GM18507 (cell line): ENCODE data around the gene FNDC3B.

ENCODE experiments used
- DNase-seq: peaks from one replicate; pipeline ENCODE4 v3.0.0; 2011; ENCODE audit warnings: low read depth; ENCODE audit not compliant: insufficient read length; ENCODE audit errors: extremely low spot score
- FAIRE-seq: peaks from 2 replicates; lab custom pipeline; 2011; peaks lifted over from hg19 to GRCh38; lab: Jason Lieb, UNC

FNDC3B gene

DNA sequence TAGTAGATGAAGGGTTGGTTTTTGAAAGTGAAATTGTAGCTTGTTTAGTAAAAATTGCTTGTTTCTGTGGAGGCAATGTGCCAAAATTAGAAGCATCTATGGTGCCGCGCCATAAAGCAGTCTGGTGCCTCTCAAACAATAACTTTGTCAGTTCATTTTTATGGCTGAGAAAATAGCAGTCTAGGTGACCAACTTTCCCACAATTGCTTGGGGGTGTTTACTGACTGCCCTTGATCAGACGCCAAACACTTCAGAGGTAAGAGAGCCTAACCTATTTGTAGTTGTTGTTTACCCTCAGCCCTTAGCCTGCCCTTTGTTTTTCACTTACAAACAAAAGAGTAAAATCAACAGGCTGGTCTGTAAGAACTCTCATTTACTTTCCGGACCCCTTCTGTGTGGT lies 174.5 kb downstream of the FNDC3B start:
- no peak for FAIRE-seq
- no peak for DNase-seq

DNA sequence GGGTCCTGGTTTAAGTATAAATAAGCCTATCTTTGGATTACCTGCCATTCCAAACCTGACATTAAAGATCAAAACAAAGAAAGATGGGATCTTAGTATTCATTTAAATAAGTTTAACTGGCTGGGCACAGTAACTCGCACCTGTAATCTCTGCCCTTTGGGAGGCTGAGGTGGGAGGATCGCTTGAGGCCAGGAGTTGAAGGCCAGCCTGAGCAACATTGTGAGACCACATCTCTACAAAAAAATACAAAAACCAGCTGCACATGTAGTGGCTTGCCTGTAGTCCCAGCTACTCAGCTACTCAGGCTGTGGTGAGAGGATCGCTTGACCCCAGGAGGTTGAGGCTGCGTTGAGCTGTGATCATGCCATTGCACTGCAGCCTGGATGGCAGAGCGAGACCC lies 176.9 kb downstream of the FNDC3B start:
- FAIRE-seq (no peak), DNase-seq (no peak)

DNA sequence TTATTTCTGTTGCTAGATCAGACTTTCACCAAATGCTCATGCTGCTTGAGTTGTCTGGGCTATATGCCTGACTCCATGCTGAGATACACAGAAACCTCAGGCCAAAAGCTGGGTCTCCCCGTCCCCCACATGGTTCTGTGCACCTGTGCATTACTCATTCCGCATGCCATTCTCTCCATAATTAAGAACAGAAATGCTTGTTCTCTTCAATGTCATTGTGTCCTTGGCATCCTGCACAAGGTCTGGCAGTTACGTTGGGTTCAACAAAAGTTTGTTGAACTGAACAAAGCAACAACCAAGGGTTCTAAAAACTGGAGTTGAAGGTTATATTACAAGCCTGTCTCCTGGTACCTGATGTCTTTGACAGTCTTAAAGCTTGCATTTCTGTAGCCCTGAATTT lies 177.5 kb downstream of the FNDC3B start:
- FAIRE-seq, result no peak
- DNase-seq, result no peak

DNA sequence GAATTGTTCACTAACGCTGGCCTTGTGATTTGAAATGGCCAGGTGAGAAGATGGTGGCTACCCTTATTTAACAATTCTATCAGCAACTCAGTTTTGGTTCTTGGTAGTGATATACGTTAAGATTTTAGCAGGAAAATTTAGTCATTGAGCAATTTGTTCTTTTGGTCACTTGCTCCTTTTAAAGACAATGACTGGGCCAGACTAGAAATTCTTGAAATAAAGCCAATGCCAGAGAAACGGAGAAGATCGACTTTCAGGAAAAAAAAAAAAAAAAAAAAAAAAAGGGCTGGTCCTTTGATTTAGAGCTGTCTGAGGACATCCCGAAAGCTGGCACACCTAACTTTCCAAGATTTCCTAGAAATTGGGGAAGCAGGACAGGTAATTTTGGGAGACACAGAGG lies 178.5 kb downstream of the FNDC3B start:
- DNase-seq (no peak), FAIRE-seq (no peak)

DNA sequence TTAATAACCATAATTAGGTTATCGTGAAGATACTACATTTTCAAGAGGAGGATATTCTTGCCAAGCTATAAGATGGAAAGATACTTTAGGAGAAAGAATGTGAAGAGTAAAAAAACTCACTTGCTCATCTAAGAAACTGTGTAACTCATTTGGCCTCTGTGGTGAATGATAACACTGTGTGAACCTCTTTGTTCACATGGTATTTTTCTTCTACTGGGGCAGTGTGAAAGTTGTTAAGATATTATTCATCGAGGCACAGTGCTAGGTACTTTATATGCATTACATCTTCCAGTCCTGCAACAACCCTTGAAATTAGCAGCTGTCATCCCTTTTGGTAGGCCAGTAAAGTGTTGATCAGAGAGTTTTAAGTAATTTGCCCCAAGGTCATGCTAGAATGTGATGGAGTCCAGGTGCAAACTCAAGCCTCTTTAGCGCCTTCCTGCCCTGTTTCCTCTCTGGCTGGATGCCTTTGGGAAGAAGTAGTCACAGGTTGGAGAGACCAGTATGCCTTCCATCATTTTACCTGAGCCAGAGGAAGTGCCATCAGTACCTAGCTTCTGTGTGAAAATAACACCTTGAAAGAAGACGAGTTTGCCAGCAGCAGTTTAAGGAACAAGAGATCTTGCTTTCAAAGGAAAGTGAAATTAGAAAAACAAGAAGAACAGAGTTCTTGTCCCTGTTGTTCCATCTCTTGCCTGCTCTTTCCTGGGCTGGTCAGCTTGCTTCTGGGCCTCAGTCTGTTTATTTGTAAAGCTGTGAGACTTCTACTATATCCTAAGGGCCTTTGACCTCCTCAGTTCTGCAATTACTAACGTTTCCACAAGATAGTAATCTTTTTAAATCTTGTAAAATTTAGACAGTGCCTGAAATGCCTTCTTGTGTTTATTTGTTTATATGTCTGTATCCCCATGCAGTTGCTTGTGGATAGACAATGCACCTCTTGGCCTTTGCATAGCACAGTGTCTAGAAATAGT lies 179.3 kb downstream of the FNDC3B start:
- peak; percentile 63 for FAIRE-seq

DNA sequence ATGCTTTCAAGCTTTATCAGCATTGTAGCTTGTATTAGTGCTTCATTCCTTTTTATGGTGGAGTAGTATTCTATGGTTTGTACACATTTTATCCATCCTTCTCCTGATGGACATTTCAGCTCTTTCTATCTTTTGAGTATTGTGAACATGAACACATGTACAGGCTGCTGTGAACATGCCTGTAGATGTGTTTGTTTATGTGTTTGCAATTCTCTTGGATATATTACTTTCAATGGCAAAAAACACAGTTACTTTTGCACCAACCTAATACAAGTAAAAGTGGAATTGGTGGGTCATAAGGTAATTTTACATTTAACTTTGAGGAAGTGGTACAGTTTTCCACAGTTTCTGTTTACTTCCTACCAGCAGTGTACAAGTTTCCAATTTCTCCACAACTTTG lies 180.4 kb downstream of the FNDC3B start:
- FAIRE-seq, result no peak
- no peak for DNase-seq

More for the DNA sequence above, 179.3 kb downstream of the FNDC3B start:
- DNase-seq, result no peak

DNA sequence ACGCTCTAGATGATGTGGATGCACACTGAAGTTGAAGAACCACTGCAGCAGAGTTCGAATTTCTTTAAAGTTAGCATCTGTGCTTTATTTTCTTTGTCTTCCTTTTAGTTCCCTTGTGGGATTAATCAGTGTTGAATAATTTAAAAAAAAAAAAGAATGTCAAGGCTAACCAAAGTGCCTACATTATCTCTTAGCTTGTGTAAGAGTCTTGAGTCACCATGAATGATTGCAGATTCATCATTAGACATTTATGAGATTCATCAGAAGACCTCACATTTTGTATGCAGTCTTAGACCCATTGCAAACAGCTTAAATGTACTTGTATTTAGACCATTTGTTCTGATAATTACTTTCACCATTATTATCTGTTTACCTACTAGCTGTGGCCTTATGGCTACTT lies 182.2 kb downstream of the FNDC3B start:
- FAIRE-seq, result no peak

DNA sequence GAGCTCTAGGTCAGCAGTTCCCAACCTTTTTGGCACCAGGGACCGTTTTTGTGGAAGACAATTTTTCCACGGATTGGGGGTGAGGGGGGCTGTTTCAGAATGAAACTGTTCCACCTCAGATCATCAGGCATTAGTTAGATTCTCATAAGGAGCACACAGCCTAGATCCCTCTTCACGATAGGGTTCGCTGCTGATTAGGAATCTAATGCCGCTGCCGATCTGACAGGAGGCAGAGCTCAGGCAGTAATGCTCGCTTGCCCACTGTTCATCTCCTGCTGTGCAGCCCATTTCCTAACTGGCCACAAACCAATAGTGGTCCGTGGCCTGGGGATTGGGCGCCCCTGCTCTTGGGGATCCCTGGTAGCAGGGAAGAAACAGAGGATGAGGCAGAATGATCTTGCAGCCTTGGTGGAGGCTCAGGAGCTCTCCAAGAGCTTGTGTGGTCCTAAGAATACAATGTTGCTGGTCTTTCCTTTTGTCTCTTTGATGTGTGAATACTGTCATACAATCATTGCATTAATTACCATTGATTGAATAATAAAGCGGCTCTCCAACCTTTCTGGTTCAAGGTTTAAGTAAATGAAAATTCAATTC lies 183.2 kb downstream of the FNDC3B start:
- DNase-seq, result no peak

More for the DNA sequence above, 182.2 kb downstream of the FNDC3B start:
- no peak for DNase-seq

DNA sequence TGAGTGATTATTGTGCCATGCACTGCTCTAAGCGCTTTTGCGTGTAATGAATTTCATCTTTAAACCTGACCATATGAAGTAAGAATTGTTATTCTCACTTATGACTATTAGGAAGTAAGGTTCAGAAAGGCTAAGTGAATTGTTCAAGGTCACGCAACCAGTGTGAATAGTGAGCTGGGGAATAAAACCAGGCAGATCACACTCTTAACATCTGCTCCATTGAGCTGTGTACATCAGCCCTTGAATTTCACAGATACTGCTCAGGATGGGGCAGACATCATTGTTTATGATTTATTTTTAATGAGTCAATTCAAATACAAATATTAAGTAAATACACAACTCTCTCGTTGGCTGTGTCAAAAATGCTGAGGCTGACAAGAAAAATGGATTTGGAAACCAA lies 184.5 kb downstream of the FNDC3B start:
- DNase-seq (no peak), FAIRE-seq (no peak)

More for the DNA sequence above, 183.2 kb downstream of the FNDC3B start:
- no peak for FAIRE-seq

DNA sequence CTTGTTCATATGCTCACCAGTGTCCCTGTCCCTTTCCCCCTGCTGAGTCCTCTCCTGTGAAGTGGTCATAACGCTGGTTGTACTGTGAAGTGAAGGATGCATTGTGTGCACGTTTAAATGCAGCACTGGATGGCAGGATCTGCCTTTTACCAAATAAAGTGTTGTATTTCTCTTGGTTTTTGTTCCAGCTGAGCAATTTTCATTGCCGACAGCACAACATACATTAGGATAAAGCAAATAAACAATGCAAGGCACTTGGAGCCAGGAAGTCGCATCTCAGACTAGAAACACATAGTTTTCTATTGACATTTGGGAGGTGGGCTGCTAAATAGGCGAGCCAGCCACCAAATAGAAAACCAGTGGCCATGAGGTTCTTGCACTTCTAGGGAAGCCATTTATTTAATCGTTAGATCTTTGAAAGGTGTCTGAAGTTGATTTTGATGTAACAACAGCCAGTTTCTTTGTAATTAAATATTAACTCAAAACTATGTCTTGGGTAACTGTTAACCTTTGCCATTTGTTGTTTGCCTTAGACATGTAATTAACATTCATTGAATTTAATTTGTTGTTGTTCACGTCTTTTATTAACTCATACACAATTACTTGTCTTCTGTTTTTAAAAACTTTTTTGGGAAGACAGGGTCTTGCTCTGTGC lies 185.3 kb downstream of the FNDC3B start:
- DNase-seq (no peak), FAIRE-seq (no peak)

DNA sequence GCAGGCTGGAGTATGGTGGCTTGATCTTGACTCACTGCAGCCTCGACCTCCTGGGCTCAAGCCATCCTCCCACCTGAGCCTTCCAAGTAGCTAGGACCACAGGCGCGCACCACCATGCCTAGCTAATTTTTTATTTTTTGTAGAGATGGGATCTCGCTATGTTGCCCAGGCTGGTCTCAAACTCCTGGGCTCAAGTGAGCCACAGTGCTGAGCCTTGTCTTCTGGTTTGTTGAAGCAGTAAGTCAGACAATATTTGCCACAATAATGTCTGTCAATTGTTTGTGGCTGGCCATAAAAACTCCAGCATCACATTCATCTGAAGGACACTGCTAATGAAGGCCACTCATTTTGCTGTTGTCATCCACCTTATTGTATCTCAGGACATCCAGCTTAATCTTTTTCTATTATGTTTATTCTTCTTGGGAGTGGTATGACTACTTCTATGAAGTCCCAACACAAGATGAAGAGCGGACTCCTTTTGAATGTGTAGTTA lies 185.9 kb downstream of the FNDC3B start:
- FAIRE-seq (no peak), DNase-seq (no peak)

DNA sequence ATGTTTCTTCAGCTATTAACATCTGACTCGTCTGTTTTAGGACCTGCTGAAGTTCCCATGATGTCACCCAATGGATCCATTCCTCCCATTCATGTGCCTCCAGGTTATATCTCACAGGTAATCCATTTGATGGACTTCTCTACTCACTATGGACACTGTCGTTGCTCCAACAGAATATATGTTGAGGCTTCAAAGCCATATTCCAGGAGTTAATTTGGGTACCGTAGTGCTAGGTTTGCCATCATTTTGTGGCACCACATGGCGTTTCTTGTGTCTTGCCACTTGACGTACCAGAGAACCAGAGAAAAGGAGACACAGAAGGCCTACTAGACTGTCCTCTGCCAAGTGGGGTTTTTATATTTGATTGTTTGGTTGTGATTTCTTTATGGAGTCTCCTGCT lies 187.5 kb downstream of the FNDC3B start:
- DNase-seq (no peak), FAIRE-seq (no peak)

DNA sequence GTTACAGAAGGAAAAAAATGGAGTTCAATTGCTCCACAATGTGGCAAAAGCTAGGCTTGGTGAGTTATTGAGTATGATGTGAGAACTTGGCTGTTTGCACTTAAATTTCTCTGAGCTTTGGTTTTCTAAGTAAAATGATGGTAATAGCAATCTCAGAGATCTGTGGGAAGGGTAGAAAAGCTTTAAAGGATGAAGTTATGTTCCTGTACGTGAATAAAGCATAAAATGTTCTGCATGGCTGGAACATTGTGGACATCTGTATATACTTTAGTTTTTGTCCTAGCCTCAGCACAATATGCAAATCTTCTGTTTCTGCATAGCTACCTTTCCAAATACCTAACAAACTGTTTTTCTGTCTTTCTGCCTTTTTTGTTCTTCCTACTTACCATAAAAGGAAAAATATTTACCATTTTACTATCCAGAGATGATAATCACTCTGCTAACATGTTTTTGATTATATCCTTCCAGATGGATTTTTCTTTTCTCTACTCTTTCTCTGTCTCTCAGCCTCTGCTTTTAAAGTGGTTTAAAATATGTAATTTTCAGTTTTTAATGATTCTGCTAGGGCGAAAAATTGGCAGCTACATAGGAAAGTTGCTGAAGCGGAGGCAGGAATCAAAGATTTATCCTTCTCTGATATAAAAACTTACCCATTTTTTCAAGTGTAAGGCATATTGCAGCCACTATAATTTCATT lies 188.1 kb downstream of the FNDC3B start:
- no peak for DNase-seq
- FAIRE-seq, result no peak

DNA sequence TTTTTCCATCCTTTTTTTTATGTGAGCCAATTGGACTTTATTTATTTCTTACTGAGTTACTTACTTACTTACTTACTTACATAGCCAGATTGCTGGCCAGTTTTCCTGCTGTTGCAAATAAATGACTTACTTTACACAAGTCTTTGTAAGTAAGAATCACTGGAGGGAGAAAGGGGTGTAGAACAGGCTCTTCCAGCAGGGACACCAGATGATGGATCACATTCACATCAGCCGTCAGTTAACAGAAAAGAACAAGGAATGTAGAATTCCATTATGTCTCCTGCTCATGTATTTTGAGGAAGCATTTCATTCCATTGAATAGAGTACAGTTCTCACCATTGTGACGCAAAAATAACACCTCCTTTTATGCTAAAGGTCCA lies 188.6 kb downstream of the FNDC3B start:
- FAIRE-seq (no peak), DNase-seq (no peak)

DNA sequence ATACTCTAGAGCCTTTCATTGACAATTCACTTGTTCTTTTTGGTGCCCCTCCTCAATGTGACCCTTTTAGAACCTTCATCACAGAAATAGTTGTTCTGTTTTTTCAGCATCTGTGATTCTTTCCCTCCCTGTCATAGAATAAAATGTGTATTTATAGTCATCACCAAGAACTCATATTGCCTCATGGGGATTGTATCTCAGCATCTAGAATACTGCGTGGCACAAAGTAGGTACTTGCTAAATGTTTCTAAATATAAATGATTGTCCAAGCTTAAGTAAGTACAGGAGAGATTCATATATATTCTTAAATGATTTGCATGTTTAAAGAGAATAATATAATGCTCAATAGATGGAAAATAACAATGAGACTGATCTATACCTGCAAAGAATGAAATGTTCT lies 190.1 kb downstream of the FNDC3B start:
- DNase-seq, result no peak

DNA sequence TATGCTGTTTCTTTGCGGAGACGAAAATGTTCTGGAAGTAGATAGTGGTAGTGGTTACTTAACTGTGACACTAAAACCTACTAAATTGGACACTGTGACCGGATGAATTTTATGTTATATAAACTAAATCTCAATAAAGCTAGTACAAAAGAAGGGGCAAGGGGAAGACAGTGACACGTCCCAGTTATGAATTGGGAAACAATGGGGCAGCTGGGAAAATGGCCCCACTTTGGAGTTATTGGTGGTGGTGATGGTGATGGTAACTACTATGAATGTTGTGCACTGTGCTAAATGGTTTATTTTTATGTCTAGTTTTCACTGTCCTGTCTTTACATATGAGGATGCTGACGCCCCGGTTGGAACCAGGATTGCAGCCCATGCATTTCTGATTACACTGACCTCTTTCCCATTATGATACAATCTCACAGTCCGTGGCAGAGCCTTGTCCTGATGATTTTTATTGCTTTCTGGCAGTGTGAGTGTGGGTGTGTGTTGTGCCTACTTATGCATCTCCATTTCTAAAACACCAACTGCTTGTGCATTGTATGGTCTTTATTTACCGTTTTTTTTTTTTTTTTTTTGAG lies 192.0 kb downstream of the FNDC3B start:
- FAIRE-seq, result no peak
- no peak for DNase-seq

More for the DNA sequence above, 190.1 kb downstream of the FNDC3B start:
- FAIRE-seq, result no peak

DNA sequence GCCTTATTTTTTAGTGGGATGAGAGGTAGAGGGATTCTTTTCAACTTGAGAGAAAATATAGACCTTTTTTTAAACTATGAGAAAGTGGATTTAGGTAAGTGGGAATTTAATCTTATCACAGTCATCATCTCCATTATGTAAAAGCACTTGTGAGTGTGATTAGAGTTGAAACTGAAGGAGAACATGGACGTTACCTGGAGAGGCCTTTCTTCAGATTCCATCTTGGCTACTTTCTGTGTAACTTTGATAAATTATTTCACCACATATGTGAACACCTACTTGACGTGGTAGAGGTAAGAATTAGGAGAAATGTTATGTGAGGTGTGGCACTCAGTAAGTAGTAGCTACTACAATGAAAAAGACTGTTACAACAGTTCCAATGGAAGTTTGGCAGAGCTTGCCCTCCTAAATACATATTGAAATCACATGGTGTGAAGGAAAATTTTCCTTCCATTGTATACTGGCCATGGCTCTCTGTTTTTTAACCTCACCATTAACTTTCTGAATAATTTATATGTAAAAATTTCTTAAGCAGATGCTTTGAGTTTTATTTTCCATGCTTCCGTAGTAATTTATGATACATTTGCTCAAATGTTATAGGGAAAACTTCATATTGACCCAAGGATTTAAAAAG lies 193.3 kb downstream of the FNDC3B start:
- FAIRE-seq, result no peak
- DNase-seq, result no peak

DNA sequence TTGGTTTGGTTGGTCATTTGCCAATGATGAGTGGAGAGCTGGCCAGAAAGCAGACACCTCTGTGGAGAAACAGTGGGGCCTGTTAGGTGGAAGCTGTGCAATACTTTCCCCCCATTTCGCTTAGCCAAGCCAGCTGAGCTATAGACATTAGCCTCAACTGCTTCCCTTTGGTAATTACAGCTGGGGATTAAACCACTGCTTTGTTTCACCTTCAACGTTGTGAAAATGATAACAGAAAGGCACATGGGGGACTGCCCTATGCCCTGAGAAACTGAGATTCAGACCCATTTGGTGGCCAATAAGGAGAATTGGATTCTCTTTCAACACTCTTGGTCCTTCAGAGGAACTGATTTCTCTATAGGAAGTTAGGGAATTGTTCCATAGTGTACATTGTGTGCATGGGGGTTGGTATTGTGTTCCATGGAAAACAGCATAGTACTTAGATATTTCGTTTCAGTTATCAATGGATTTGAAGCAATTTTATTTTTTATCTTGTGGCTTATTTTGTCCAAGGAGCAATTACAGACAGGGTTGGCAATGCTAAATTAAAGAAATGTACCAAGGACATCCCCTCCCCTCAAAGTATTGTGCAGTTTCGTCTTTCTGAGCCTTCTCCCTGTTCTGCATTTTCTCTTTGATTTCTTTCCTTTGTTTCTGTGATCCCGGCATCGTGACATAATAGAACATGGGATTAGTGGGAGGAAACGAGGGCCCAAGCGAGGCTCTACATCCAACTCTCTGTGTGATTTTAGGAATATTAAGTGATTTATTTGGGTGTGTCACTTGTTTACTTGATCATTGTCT lies 194.3 kb downstream of the FNDC3B start:
- FAIRE-seq (no peak), DNase-seq (no peak)
